Measurements from ENCODE around the gene KSR2.

DNA sequence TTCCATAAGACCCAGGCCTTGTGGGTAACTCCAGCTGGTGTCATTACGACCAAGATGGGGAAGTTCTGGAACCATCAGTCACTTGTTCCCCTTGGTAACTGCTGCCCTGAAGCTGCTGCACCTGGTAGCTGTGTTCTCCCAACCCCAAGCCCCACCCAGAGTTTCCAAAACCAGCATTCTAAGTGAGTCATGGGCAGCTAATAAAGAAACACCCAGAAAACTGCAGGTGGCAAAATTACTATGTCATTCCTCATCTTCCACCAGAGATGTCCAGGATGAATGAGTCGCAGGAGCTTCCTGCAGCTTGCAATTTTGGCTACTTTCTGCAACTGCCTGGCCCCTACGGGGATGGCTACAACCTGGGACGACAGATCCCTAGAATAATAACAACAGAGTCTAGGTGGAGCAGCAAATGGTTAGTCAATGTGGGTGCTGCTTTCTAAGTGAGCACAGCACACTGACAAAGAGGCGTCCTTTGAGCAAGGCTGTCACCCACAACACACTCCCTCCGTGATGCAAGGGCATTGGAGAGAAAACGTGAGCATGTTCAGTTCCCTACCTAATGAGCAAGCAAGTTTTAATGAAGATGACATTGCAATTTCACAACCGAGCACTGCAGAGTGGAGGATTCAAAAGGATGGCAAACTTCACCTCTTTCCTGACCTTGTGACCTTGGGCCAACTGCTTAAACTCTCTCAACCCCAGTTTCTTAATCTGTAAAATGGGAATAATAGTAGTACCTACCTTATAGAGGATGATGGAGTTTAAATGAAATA lies 306.0 kb downstream of the KSR2 start:
- TF ChIP-seq CTCF (conservative IDR thresholded peaks at IDR 0.05; ENCODE audit: low read depth, low read length) (no peak), EZH2 (IDR thresholded peaks at IDR 0.05; ENCODE audit: borderline replicate concordance, low read depth, low read length, poor library complexity, severe bottlenecking) (no peak)

Measured in A673 (cell line).